Thoracic aorta (tissue), 2 donors: ENCODE data around the gene CC2D2A. TPM values are rescaled to one million over a fixed set of nuclear protein-coding genes. Genes with fewer than 3 reads are reported as not detected.
"Not testable (repeated sequence)": the region's sequence is repeated elsewhere in the genome, so short reads cannot be mapped to it uniquely, and the experiment has no call there.

Experiments used
- ATAC-seq: fragments of 150-250 bp; one replicate; pipeline ENCODE4 v1.8.0; 2017; ENCODE audit warnings: low read depth; ENCODE audit not compliant: insufficient number of reproducible peaks, low FRiP score
- DNase-seq: peaks from one replicate; pipeline ENCODE4 v3.0.0-alpha.2; 2020; ENCODE audit warnings: low spot score
- H3K27ac ChIP-seq, 2 donors: fragments of 200-600 bp; sonication (generic); 1 replicate in 1 of 2; 2 replicates in 1 of 2; pipeline ENCODE4 v1.5.1; 2016; ENCODE audit warnings: mild to moderate bottlenecking in 2 of 2, moderate library complexity in 2 of 2
- H3K27me3 ChIP-seq: fragments of 200-600 bp; sonication (generic); replicated peaks from 2 replicates; pipeline ENCODE4 v1.6.0; 2016; ENCODE audit warnings: mild to moderate bottlenecking; ENCODE audit not compliant: insufficient read depth
- H3K36me3 ChIP-seq: fragments of 200-600 bp; sonication (generic); one replicate; pipeline ENCODE4 v1.5.1; 2016
- H3K4me1 ChIP-seq, 2 donors: fragments of 200-600 bp; sonication (generic); 1 replicate in 1 of 2; 2 replicates in 1 of 2; pipeline versions ENCODE4 v1.5.1 to v1.6.0; 2016; ENCODE audit warnings: low read depth in 2 of 2, mild to moderate bottlenecking in 1 of 2; ENCODE audit not compliant: control insufficient read depth in 1 of 2
- H3K4me3 ChIP-seq: fragments of 200-600 bp; sonication (generic); 2 replicates; pipeline ENCODE4 v1.5.1; 2016; ENCODE audit warnings: mild to moderate bottlenecking
- H3K9me3 ChIP-seq: fragments of 200-600 bp; sonication (generic); 2 replicates; pipeline ENCODE4 v1.5.1; 2016
- total RNA-seq, 2 donors: library from RNA; depleted of rRNA; stranded (reverse); fragments of >200 nt; gene quantifications; one replicate each; pipeline versions ENCODE4 v1.1.0 to v1.2.3, GENCODE V29; 2016
- TF ChIP-seq, protein P1 (sequence below): fragments of 200-600 bp; sonication (generic); IDR thresholded peaks from one replicate; pipeline ENCODE4 v1.5.1; 2019; ENCODE audit warnings: antibody characterized with exemption

The CC2D2A gene
- total RNA-seq, 2 donors from 2014 or later: 44.1 to 59.8 TPM

DNA sequence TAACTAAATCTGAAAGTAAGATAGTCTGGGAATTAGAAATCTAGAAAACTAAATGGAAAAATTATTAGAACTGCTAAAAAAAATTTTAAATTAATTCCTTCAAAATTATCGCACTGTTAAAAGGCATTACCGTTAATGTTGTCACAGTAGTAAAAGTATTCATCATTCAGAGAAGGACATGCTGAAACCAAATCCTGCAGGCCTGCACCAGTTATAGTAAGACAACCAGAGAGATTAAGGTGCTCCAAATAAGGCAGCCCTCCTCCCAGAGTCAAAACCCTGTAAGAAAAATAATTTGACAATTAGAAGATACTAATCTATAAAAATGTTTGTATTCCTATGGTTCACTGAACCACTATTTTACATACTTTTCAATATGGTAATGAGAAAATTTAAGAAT lies 142.5 kb downstream of the CC2D2A start:
- Histone ChIP-seq H3K36me3 (no peaks in the 10 kb centered on the region), H3K27ac (no peak overlapping the region), H3K9me3 (no peaks in the 10 kb centered on the region), H3K4me3 (no peak overlapping the region), H3K4me1 (peaks cover 0 to 4% of the 10 kb centered on the region in 2 donors), H3K27me3 (no peaks in the 10 kb centered on the region)
- DNase-seq (no peak), ATAC-seq (no peak)
- TF ChIP-seq, protein P1, sequence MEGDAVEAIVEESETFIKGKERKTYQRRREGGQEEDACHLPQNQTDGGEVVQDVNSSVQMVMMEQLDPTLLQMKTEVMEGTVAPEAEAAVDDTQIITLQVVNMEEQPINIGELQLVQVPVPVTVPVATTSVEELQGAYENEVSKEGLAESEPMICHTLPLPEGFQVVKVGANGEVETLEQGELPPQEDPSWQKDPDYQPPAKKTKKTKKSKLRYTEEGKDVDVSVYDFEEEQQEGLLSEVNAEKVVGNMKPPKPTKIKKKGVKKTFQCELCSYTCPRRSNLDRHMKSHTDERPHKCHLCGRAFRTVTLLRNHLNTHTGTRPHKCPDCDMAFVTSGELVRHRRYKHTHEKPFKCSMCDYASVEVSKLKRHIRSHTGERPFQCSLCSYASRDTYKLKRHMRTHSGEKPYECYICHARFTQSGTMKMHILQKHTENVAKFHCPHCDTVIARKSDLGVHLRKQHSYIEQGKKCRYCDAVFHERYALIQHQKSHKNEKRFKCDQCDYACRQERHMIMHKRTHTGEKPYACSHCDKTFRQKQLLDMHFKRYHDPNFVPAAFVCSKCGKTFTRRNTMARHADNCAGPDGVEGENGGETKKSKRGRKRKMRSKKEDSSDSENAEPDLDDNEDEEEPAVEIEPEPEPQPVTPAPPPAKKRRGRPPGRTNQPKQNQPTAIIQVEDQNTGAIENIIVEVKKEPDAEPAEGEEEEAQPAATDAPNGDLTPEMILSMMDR: no peak

DNA sequence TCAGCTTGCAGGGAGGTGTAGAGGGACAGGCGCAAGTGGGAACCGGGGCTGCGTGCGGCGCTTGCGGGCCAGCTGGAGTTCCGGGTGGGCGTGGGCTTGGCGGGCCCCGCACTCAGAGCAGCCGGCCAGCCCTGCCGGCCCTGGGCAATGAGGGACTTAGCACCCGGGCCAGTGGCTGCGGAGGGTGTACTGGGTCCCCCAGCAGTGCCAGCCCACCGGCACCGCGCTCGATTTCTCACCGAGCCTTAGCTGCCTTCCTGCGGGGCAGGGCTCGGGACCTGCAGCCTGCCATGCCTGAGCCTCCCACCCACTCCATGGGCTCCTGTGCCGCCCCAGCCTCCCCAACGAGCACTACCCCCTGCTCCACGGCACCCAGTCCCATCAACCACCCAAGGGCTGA lies 145.2 kb downstream of the CC2D2A start:
- not testable (repeated sequence) for ATAC-seq, DNase-seq, H3K27ac ChIP-seq, H3K4me3 ChIP-seq, H3K36me3 ChIP-seq, H3K9me3 ChIP-seq, H3K27me3 ChIP-seq, H3K4me1 ChIP-seq

DNA sequence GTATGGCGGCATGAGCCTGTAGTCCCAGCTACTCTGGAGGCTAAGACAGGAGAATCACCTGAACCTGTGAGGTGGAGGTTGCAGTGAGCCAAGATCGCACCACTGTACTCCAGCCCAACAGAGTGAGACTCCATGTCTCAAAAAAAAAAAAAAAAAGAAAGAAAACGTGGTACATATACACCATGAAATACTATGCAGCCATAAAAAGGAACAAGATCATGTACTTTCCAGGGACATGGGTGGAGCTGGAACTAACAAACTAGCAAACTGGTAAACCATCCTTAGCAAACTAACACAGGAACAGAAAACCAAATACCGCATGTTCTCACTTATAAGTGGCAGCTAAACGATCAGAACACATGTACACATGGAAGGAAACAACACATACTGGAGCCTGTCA lies 147.7 kb downstream of the CC2D2A start:
- H3K4me3 ChIP-seq, H3K27ac ChIP-seq, H3K4me1 ChIP-seq, DNase-seq, ATAC-seq, H3K27me3 ChIP-seq, H3K36me3 ChIP-seq: not testable (repeated sequence)
- peaks cover 11% of the 10 kb centered on the region for H3K9me3 ChIP-seq

DNA sequence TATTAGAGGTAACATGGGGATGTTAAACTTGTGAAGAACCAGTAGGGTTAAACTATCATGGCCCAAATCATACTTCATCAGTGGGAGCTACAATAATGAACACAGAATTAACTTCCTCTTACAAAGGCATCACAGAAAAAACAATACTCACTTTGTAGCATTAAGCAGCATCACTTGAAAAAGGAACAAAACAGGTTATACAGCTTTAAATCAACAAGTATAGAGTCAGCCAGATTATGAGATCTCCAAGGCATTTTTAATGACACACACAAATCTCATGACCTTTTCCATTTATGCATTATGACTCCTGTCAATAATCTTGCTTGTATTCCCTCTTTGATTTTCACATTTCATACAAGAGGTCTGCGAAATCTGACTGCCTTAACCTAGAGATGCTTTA lies 167.1 kb downstream of the CC2D2A start:
- no peaks in the 10 kb centered on the region for H3K9me3 ChIP-seq
- no peak for DNase-seq
- peaks cover 2% of the 10 kb centered on the region in 2 donors for H3K4me1 ChIP-seq
- no peak for ATAC-seq
- TF ChIP-seq, protein P1: no peak
- no peak overlapping the region for H3K27ac ChIP-seq
- H3K36me3 ChIP-seq: peaks cover 28% of the 10 kb centered on the region
- H3K4me3 ChIP-seq: no peak overlapping the region
- H3K27me3 ChIP-seq: no peaks in the 10 kb centered on the region

DNA sequence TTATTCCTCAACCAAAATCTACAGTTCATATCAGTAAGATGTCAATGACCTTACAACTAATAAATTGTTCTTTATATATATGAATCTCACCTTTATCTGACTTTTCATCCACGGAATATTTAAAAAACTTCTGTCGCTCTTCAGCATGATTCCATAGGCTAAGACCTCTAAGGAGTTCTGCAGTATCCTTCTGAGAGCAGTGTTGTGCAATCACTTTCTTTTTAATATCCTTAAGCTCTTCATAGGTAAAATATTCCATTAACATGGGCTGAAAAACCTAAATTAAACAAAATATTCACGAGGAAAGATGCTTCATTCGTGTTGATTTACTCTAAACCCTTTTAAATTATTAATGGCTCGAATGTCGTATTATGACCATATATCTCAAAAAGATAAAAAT lies 168.7 kb downstream of the CC2D2A start:
- Histone ChIP-seq H3K27me3 (no peaks in the 10 kb centered on the region), H3K9me3 (no peaks in the 10 kb centered on the region), H3K4me3 (no peak overlapping the region), H3K4me1 (peaks cover 17 to 18% of the 10 kb centered on the region in 2 donors), H3K27ac (no peak overlapping the region), H3K36me3 (peaks cover 24% of the 10 kb centered on the region)
- TF ChIP-seq, protein P1: no peak
- ATAC-seq (no peak), DNase-seq (no peak)

DNA sequence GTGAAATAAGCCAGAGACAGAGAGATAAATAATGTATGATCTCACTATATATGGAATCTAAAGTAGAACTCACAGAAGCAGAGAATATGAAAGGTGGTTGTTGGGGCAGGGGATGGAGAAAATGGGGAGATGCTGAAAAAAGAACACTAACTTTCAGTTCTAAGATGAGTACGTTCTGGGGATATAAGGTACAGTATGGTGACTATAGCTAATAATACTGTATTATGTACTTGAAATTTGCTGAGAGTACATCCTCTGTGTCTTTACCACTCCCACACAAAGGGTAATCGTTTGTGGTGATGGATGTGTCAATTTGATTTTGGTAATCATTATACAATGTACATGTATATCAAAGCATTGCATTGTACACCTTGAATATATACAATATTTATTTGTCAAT lies 178.9 kb downstream of the CC2D2A start:
- Histone ChIP-seq H3K9me3 (no peaks in the 10 kb centered on the region), H3K27me3 (no peaks in the 10 kb centered on the region), H3K36me3 (no peaks in the 10 kb centered on the region), H3K27ac (no peak overlapping the region), H3K4me1 (peaks cover 56 to 74% of the 10 kb centered on the region in 2 donors), H3K4me3 (no peak overlapping the region)
- ATAC-seq: no peak
- DNase-seq: no peak
- TF ChIP-seq, protein P1: no peak
